Activated T-helper 1 cell treated with Interleukin-2 at 50 U/mL for 16 hours (primary cell): ENCODE data around the gene ZNF384.

Source experiments
- DNase-seq: peaks from one replicate; pipeline ENCODE4 v3.0.0-alpha.2; 2020; ENCODE audit warnings: low read depth

Gene ZNF384

DNA sequence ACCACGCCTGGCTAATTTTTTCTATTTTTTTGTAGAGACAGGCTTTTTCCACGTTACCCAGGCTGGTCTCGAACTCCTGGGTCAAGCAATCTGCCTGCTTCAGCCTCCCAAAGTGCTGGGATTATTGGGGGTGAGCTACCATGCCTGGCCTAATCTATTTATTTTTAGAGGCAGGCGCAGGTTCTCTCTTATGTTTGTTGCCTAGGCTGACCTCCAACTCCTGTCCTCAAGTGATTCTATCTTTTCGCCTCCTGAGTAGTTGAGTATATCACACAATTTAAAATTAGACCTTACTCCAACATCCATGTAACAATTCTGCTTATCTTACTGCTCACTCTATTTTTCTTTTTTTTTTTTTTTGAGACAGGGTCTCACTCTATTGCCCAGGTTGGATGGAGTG is 35.2 kb downstream of the ZNF384 start:
- DNase-seq, result no peak

DNA sequence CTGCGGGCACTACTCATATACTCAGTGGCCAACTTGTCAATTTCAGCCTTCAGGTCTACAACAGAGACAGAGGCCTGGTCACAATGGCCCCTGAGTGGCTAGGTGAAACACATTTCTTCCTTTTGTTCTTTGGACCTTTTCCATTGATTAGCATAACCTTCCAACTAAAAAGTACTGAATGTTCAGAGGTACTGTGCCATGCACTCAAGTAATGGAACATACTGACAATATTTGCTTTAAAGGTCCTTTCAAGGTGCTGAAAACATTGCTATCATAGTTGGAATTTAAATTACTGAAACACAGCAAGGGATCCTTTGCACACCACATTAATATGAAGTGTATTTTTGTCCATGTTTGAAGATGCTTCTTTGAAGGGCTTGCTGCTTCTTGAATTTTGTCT is 35.8 kb downstream of the ZNF384 start:
- no peak for DNase-seq

DNA sequence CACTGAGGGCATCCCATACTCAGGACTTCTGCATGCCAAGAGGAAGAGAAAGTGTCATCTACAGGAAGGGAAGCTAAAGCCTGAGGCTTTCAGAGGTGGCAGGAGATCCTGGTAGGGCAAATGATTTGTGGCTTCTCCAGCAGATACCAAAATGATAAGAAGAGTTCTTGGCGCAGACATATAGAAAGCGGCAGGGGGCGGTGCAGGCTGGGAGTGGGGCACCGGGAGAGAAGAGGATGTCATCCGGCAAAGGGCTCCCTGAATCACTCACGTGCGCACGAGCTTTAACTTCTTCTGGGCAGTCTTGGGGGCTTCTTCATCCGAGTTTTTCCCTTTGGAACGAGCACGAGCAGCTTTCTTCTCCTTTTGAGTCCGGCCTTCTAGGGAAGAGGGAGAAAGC is 36.8 kb downstream of the ZNF384 start:
- no peak for DNase-seq

DNA sequence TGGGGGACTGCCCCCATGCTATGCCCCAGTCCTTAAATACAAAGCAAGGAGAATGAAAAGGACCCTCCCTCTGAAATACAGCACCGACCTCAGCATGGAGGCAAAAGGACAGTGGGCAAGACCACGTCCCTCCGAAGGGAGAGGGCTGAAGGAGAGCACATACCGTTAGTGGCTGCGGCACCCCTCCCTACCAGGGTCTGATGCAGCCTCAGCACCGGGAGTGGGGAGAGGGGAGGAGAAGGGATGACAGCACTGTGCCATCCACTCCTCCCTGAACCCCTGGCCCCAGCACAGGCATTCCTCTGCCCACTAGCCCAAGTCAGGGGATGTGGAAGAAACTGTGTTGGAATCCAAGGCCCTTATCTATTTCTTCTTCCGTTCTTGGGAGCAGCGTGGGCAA is 38.3 kb downstream of the ZNF384 start:
- no peak for DNase-seq

DNA sequence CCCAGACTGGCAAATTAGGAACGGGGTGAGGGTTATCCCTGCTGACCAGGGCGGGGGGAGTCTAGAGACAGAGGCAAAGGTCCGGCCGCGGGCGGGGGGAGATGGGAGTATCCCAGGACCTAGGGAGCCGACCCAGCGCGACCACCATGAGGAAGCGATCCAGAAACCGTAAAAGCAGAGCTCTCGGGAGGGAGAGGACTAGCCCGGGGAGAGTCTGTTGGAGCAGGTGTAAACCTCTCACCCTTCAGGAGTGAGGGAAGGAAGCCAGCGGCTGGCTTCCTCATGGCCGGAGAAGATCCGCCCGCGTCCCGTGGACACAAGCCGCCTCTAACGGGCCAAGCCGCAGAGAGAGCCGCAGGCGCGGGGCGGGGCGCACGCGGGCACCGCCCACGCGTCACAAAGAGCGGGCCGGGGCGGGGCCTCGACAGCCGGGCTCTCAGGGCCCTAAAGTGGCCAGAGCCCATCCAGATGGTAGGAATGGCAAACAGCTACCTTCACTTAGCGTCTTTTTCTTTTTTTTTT is 42.0 kb downstream of the ZNF384 start, which contains the start of gene ACRBP:
TSS of gene ACRBP (minus strand) at position 350 of the 522 bp plus-strand sequence. CDS start at position 284, 66 bp downstream.
- no peak for DNase-seq

DNA sequence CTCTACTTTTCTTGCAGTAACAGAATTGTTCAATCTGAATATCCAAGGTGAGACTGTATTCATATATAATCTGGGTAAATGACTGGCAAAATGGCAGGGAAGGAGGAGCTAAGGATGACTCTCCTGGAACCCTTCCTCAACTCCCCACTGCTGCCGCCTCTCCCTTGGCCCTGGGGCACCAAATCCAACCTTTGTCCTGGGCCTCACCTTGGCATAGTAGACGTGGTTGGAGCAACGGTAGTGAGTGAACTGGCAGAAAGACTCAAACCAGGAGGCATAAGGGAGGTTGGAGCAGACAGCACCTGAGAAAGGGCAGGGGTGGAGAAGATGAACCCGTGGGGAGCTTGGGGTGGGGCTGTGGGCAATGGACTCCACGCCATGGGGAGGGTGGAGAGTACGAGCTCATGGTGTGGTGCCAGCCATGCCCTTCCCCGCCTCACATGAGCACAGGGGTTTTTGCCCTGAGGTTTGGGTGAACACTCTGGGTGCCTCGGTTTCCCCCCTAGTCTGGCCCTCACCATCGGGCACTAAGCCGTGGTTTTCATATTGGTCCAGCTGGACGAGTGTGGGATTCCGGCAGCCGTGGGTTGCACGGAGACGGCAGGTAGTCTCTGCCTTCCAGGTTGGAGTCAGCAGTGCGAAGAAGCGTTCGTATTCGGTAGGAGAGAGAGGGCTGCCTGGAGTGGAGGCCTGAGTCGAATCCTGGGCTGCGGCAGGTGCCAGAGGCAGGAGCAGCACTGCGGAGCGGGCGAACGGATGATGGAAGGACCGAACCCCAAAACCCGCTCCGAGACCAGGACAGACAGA is 42.7 kb downstream of the ZNF384 start:
- DNase-seq, result no peak

DNA sequence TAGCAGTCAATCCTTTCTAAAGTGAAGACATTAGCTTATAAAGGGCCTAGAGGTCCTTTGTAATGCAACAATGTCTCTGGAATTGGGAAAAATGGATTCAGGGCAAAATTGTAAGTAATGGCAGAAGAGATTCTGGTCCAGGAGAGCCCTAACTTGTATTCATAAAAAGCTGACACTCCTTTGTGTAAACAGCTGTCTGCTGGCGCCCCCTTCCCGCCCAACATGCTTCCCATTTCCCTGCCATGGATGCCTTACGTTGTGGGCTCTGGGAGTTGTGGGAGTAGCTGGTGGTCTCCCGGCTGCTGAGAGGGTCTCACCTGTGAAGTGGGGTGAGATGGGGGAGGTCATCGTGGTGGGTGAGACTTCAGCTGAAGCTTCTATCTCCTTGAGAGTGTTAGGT is 44.3 kb downstream of the ZNF384 start:
- no peak for DNase-seq

DNA sequence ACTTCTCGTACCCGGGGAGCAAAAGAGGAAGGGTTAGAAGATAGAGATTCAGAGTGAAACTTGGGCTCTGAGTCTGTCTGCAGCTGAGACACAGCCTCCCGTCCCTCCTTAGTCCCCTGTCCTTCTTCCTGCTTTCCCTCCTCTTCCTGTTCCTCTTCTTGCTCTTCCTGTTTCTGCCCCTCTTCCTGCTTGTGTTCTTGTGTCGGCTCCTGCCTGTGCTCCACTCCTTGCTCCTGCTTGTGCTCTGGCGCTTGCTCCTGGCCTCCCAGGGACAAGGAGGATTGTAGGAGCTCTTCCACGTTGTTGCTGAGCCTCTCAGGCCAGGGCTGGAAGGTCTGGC is 44.9 kb downstream of the ZNF384 start:
- DNase-seq, result no peak

DNA sequence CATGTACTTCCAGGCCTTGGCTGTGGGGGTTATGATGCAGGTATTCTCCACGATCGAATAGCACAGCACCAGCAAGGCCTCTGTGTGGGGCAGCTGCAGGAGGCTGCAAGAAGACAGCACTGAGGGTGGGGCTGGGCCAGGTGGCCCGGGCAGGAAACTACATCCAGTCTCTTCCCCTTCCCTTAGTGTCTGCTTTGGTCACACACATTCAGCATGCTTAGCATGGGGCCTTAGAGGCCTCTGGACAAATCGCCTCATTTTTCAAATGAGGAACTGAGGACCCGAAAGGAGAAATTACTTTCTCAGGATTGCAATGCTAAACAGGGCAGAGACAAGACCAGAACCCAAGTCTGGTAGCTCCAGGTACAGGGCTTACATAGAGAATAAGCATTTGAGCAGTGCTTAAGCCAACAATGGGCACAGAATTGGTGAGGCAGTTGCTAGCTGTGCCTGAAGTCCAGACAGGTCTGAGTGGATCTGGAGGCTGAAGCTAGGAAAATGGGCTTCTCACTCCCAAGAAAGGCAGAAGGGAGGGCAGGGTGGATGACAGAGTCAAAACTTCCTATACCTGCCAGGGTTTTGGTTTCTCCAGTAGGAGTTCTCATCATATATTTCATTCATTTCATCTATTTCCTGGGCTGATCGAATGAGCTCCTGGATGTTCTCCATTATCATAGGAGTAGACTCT is 45.5 kb downstream of the ZNF384 start:
- no peak for DNase-seq

DNA sequence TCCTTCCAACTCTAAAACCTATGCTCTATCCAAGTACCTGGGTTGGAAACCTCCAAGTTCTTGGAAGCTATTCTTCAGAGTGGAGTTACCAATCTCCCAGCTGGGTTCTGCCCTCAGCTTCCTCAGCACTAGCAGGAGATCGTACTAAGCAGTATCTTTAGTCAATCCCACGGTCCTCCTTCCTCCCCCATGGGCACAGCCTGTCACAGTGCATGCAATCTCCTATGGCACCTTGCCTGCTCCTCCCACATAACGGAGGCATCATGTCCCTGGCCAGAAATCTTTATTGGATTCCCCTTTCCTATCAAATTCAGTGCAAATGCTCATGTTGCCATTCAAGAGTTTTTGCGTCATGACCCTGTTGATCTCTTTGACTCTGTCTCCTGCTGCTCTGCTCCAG is 48.0 kb downstream of the ZNF384 start:
- no peak for DNase-seq

DNA sequence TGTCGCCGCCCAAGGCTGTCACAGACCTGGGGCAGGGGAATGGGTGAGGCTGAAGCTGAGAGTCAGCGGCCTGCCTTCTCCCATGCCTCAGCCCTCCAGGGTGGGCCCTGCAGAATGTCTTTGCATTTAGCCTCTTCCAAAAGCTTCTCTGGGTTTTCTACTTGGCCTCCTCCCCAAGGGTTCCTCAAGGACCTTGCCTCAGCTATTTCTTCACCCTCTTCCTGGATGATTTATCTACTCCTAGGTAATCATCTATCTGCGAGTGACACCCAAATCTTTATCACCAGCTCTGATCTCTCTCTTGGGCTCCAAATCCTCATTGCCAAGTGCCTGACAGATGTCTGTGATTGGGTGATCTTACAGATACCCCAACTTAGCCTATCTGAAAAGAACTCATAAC is 48.7 kb downstream of the ZNF384 start:
- DNase-seq, result no peak

DNA sequence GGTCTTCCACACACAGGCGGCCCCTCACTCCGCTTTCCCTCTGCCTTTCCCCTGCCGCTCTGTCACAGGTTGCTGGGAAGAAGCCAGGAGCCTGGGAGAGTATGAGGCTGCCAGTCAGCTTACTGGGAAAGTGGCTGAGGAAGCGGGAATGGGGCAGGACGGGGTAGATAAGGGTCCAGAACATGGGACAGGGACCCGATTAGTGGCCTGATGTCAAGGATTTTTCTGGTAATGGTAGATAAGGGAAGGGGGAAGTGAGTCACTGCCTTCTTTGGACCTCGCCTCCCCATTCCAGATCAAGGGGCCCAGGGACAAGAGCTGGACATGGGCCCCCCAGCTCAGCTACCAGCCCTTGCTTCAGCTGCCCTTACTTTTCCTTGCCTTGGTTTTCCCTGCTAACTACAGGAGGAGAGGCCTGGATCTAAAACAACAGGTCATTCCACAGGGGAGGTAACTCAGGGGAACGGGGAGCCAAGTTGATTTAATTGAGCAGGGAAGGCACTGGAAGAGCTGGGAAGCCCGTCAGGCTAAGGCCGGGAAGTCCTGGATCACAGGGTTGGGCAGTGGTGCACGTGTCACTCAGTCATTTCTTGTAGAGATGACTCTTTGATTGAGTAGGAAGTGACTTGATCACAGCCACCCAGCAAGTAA is 49.9 kb downstream of the ZNF384 start:
- DNase-seq, result no peak

DNA sequence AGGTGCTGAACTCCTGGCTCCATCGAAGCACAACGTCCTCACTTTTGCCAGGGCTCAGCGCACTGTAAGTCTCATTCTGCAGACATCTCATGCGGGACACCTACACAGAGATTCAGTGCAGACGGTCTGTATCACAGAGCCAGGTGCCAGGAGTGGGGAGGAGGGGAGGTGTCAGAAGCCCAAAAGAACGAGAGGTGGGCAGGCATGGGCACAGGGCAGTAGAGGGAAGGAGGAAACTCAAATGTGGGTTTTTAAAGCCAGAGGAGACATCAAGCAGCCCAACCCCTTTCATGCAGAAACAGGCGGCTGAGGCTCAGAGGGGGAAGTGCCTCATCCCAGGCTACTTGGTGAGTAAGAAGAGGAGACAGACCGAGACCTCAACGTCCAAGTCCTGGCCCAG is 50.9 kb downstream of the ZNF384 start:
- DNase-seq, result no peak

DNA sequence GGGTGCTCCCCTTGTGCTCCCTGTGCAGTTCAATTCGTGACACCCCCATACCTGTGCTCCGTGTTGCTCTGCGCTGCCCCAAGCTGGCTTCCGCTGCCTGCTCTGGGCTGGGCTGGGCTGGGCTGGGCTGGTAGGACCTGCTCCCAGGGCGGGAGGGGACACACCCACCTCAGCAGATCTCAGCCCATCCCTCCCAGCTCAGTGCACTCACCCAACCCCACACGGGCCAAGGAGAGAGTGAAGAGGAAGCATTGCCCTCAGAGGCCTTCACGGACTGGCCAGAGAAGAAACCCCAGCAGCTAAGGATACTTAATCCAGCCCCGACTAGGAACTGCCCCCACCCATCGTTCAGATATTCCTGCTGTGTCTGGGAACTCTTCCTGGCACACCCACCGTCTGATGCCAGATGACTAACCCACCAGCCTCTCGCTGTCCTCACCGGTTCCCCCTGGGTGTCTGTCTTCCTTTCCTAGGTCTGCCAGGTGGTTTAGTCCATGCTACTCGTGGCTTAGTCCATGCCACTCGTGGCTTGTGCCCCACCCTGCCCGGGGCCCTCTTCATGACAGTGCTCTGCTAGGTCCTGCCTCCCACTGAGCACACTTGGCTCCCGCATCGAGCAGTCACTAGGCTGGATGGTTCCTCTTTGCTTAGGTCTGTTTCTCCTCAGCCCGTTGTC is 53.2 kb downstream of the ZNF384 start, which contains the start of gene LPAR5:
TSS of gene LPAR5 (minus strand) at position 104 of the 676 bp plus-strand sequence. CDS start 14,711 bp downstream, outside the sequence.
- DNase-seq, result no peak

DNA sequence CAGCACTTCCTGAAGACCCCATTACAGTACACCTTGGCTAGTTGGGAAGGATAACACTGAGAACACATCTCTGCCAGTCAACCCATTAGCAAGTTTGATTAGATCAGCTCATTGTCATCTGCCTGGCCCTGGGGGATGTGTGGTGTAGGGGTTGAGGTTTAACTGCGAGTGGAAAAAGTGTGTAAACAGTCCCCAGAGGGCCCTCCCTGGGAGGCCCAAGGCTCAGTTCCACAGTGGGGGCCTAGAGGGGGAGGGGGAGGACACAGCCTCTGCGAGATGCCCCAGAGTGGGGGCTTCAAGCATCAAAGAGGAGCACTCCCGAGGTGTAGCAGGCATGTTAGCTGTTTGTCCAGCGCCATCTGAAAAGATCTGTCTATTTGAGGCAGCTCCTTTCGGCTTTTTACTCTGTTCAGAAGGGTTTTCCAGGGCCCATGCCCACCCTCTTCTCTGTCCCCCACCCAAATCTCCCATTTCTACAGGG is 53.8 kb downstream of the ZNF384 start:
- DNase-seq, result peak; percentile 20

DNA sequence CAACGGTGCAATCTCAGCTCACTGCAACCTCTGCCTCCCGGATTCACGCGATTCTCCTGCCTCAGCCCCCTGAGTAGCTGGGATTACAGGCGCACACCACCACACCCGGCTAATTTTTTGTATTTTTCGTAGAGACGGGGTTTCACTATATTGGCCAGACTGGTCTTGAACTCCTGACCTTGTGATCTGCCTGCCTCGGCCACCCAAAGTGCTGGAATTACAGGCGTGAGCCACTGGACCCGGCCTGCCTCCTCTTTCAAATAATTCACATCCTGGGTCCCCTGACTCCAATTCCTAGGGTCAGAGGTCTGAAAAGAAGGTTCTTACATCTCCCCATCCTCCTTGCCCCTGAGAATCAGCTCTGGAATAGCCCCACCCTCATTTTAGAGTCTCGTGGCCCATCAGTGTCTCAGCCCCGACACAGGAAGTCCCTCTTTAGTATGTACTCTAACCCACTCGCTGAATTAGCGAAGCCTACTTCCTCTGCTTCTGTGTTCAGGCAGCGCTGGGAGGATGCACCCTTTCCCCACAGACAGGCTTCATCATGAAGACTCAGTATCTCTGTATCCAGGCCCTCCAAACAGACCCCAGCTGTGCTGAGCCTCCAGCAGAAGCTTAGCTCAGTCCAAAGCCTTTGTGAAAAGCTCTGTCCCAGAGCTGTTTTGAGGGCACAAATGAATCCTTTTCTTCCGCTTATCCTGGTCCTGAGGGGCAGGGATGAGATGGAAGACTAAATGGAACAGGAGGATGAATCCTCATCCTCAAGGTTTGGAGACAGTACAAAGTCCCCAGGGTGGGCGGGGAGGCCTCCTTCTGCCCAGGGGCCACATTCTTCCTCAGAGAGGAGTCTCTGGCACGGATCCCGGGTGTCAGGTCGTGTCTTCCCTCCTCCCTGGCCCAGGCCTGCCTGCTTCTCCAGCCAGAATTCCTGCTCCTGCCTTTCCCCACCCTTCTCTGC is 56.9 kb downstream of the ZNF384 start:
- no peak for DNase-seq

DNA sequence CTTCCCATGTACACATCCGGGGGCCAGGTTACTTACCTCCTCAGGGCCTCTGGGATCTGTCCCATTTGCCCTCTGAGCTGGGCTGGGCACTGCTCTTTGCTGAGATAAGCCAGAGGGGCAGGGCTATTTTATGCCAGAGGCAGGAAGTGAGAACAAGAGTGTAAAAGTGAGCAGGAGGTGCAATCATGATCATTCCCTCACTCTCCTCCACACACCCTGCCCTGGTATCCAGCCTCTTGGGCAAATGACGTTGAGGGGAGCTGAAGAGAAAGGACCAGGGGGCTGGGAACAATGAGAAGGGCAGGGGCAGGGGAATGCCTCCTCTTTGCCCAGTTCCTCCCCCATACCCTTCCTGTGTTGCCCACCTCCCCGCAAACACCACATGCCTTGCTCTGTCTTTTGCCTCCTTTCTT is 57.6 kb downstream of the ZNF384 start:
- no peak for DNase-seq

DNA sequence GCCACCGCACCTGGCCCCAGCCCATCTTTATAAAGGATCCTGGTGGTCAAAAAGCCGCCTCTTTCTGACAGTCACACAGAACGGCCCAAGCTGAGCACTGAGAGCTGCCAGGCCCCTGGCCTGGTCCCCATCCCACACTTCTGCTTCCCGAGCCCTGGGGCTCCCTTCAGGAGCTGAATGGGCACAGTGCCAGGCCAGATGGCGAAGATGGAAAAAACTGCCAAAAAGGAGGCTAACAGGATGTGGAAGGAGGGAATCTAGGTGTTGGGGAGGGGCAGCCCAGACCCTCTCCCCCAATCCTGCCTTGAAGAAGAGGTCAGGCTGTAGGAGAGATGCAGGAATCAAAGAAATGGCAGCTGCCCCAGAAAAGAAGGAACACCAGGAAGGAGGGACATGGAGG is 58.4 kb downstream of the ZNF384 start:
- DNase-seq, result no peak

DNA sequence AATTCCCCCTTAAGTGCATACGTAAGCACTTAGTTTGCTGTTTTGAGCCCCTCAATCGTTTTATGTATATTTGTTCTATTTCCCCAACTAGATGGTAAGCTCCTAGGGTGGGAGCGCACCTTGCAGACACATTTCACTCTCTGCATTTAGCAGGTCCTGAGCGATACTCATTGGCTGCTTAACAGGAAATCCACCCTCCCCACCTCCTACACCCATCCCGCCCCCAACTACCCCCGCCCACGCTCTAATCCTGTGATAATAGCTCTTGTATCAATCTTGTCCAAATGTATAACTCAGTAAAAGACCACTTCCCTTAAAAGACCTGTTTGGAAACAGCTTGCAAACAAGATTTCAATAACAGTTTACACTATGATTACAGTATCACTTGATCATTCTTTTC is 61.6 kb downstream of the ZNF384 start:
- no peak for DNase-seq

DNA sequence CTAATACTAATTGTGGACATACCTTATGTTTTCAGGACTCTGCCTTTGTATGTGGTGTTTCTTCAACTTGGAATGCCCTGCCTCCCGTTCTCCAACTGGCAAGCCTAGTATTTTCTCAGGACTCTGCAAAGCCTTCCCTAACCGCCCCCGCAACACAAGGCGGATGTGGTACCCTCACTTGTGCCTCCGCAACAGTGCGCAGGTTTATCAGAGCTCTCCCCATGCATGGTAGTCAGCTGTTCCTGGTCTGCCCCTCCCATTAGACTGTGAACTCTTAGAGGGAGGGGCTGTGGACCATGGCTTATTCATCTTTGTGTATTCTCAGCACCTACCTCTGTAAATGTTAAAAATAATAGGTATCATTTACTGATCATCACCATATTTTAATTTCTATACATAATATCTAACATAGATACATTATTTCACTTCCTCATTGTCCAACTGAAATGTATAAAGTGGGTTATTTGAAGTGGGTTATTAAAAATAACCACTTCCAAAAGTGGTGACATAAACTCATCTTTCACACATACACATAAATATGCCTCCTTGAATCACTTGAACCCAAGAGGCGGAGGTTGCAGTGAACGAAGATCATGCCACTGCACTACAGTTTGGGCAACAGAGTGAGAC is 62.4 kb downstream of the ZNF384 start:
- no peak for DNase-seq
